Measurements from ENCODE around the gene UBASH3A.

DNA sequence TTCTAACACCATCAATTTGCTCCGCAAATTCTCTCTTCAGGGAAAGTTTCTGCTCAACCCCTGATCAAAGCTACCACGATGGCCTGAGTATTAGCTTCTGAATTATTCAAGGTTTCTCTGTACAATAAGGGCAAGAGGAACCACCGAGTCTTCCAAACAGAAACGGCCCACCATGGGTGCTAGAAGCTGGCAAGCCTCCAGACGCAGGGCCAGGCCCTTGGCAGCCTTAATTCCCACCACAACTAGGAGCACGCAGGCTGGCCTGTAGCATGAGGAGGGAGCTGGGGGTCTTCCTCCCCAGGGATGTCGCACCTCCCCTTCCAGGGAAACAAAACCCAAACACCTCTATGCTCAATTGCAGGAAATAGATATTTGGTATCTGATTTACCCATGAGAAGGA, 81.3 kb downstream of the UBASH3A start:
- no peak for TF ChIP-seq CTCF (IDR thresholded peaks at IDR 0.05)
- no peak for TF ChIP-seq EP300 (IDR thresholded peaks at IDR 0.05)
- TF ChIP-seq POLR2A (IDR thresholded peaks at IDR 0.05): no peak
